ENCODE results near the gene MBD5. TPM values are rescaled to one million over a fixed set of nuclear protein-coding genes. Genes with fewer than 3 reads are reported as not detected.

MBD5 gene
- total RNA-seq, 1 donor from 2014 or later = 100 TPM

DNA sequence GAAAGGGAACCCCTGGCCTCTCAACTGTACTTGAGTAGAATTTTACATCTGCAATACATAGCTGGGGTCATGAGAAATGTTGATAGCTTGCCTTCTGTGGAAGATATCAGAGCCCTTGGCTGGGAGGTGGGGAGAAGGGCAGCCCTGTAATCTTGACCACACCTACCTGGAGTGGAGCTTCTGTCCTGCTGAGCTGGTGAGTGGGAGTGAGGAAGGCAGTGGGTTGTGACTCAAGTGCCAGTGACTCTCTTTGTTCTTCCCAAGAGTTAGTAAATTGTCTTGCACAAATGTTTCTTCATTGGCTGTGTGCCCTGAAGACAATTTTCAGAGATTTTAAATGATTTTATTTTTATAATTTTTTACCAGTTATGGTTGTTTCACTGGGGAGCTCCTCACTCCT lies 277.3 kb downstream of the MBD5 start:
- Mint-ChIP-seq H3K4me3 (no peak overlapping the region), H3K27me3 (ENCODE audit: low read depth) (no peaks in the 10 kb centered on the region), H3K4me1 (no peaks in the 10 kb centered on the region), H3K27ac (no peak overlapping the region), H3K9me3 (peaks cover 13% of the 10 kb centered on the region), H3K36me3 (peaks cover 10% of the 10 kb centered on the region)
- TF ChIP-seq, protein P1, sequence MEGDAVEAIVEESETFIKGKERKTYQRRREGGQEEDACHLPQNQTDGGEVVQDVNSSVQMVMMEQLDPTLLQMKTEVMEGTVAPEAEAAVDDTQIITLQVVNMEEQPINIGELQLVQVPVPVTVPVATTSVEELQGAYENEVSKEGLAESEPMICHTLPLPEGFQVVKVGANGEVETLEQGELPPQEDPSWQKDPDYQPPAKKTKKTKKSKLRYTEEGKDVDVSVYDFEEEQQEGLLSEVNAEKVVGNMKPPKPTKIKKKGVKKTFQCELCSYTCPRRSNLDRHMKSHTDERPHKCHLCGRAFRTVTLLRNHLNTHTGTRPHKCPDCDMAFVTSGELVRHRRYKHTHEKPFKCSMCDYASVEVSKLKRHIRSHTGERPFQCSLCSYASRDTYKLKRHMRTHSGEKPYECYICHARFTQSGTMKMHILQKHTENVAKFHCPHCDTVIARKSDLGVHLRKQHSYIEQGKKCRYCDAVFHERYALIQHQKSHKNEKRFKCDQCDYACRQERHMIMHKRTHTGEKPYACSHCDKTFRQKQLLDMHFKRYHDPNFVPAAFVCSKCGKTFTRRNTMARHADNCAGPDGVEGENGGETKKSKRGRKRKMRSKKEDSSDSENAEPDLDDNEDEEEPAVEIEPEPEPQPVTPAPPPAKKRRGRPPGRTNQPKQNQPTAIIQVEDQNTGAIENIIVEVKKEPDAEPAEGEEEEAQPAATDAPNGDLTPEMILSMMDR (IDR thresholded peaks at IDR 0.05; ENCODE audit: unreplicated experiment) = no peak
- DNase-seq (ENCODE audit: low spot score in 2 of 2, unreplicated experiment in 2 of 2) = no peak

DNA sequence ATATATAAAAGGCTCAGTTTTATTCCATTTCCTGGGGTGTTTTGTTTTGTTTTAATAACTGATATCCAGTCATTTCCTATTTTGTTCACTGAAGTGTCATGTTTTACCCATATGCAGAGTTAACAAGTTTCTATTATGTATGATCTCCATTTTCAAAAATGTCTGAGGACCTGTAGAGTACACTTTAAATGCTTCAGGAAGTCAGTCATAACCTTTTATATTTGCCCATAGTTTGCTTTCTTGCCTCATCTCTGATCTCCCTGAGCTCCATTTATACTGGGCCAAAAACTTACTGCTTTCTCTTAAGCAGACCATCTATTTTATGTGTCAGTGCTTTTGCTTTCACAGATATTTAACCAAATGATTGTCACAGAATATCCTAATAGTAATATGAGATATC lies 278.7 kb downstream of the MBD5 start:
- Mint-ChIP-seq H3K4me1 (peaks cover 2% of the 10 kb centered on the region), H3K36me3 (peaks cover 3% of the 10 kb centered on the region), H3K27ac (no peak overlapping the region), H3K27me3 (ENCODE audit: low read depth) (no peaks in the 10 kb centered on the region), H3K9me3 (peaks cover 5% of the 10 kb centered on the region), H3K4me3 (no peak overlapping the region)
- no peak for DNase-seq (ENCODE audit: low spot score in 2 of 2, unreplicated experiment in 2 of 2)
- TF ChIP-seq, protein P1 (IDR thresholded peaks at IDR 0.05; ENCODE audit: unreplicated experiment) = no peak

DNA sequence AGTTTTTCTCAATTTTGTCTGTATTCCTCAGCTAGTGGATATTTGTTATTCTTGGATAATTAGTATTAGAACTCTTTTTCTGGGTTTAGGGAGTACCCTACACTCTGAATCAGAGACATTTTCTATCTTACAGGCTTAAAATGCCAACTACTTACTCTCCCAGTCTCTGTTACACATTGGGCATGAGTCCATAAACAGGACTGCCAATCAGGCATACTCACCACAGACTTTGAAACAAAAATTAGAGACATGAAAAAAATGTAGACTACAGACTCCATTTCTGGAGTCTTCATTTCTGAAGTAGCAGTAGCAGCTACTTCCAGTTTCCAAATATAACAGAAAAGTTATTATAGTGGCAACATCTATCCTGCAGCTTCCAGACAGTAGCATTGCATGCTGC lies 279.7 kb downstream of the MBD5 start:
- DNase-seq (ENCODE audit: low spot score in 2 of 2, unreplicated experiment in 2 of 2) = no peak
- TF ChIP-seq, protein P1 (IDR thresholded peaks at IDR 0.05; ENCODE audit: unreplicated experiment) = no peak
- Mint-ChIP-seq H3K36me3 (no peaks in the 10 kb centered on the region), H3K9me3 (no peaks in the 10 kb centered on the region), H3K4me1 (peaks cover 6% of the 10 kb centered on the region), H3K27me3 (ENCODE audit: low read depth) (no peaks in the 10 kb centered on the region), H3K27ac (no peak overlapping the region), H3K4me3 (no peak overlapping the region)

DNA sequence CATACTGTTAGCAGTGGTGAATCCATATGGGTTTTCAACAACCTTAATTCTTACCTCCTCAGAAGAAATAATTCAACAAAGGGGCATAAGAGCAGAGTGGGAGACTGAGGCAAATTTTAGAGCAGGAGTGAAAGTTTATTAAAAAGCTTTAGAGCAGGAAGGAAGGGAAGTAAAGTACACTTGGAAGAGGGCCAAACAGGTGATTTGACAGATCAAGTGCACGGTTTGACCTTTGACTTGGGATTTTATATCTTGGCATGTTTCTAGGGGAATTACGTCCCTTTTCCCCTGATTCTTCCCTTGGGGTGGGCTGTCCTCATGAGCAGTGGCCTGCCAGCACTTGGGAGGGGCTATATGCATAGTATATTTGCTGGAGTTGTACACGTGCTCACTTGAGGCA lies 280.5 kb downstream of the MBD5 start:
- Mint-ChIP-seq H3K4me1 (peaks cover 11% of the 10 kb centered on the region), H3K27me3 (ENCODE audit: low read depth) (no peaks in the 10 kb centered on the region), H3K36me3 (no peaks in the 10 kb centered on the region), H3K9me3 (no peaks in the 10 kb centered on the region), H3K4me3 (no peak overlapping the region), H3K27ac (no peak overlapping the region)
- TF ChIP-seq, protein P1 (IDR thresholded peaks at IDR 0.05; ENCODE audit: unreplicated experiment) = no peak
- no peak for DNase-seq (ENCODE audit: low spot score in 2 of 2, unreplicated experiment in 2 of 2)

DNA sequence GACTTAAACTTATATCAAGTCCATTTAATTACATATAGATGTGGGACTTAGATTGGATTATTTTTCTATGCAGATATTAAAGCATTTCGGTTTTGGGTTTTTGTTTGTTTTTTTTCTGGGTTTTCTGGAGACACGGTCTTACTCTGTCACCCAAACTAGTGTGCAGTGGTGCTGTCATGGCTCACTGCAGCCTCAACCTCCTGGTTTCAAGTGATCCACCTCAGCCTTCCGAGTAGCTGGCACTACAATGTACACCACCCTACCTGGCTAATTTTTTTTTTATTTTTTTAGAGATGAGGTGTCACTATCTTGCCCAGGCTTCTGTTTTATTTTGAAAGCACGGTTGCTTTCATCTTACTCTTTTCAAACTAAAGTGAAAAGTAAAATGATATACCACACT lies 281.6 kb downstream of the MBD5 start:
- Mint-ChIP-seq H3K4me1 (peaks cover 11% of the 10 kb centered on the region), H3K9me3 (no peaks in the 10 kb centered on the region), H3K27me3 (ENCODE audit: low read depth) (no peaks in the 10 kb centered on the region), H3K36me3 (no peaks in the 10 kb centered on the region), H3K4me3 (no peak overlapping the region), H3K27ac (no peak overlapping the region)
- DNase-seq (ENCODE audit: low spot score in 2 of 2, unreplicated experiment in 2 of 2) = no peak
- TF ChIP-seq, protein P1 (IDR thresholded peaks at IDR 0.05; ENCODE audit: unreplicated experiment) = no peak

DNA sequence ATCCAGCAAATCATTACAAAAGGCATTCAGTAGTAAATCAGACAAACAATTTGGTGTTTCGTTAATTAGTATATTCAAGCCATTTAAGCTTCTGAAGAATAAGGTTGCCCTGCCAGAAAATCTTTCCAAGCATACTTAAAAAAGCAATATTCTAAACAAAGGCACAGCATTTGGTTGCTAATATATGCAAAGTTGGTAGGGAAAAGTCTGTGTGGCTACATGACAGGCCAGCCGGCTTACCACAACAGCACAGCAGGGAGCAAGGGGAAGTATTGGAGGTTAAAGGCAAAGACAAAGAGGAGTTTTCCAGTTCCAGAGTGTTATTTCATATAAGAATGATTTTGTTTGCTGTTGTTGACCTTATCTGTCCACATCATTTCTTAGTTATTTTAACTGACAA lies 282.3 kb downstream of the MBD5 start:
- H3K9me3 Mint-ChIP-seq = no peaks in the 10 kb centered on the region
- TF ChIP-seq, protein P1 (IDR thresholded peaks at IDR 0.05; ENCODE audit: unreplicated experiment) = no peak
- no peaks in the 10 kb centered on the region for H3K27me3 Mint-ChIP-seq (ENCODE audit: low read depth)
- H3K36me3 Mint-ChIP-seq = peaks cover under 1% of the 10 kb centered on the region
- no peak overlapping the region for H3K4me3 Mint-ChIP-seq
- DNase-seq (ENCODE audit: low spot score in 2 of 2, unreplicated experiment in 2 of 2) = no peak
- H3K4me1 Mint-ChIP-seq = peaks cover 11% of the 10 kb centered on the region
- no peak overlapping the region for H3K27ac Mint-ChIP-seq
